GM13976 (cell line): ENCODE results near the gene CCDC6.

Experiments
- DNase-seq: peaks from one replicate; pipeline ENCODE4 v3.0.0; 2012; ENCODE audit warnings: low spot score
- in situ Hi-C: fragments of 300-500 bp; cut with MboI; formaldehyde crosslinking; loops from one replicate; pipeline ENCODE4 v1.12.0; 2022; ENCODE audit warnings: low sequenced_read_pairs, mixed read lengths, inconsistent platforms; ENCODE audit not compliant: unreplicated experiment
- TF ChIP-seq, protein P1 (sequence below): IDR thresholded peaks from 2 replicates; pipeline ENCODE4 v1.5.1; 2012; ENCODE audit warnings: borderline replicate concordance, mild to moderate bottlenecking; ENCODE audit not compliant: insufficient read depth; ENCODE audit errors: extremely low read depth, missing control alignments, control extremely low read depth

Gene CCDC6

DNA sequence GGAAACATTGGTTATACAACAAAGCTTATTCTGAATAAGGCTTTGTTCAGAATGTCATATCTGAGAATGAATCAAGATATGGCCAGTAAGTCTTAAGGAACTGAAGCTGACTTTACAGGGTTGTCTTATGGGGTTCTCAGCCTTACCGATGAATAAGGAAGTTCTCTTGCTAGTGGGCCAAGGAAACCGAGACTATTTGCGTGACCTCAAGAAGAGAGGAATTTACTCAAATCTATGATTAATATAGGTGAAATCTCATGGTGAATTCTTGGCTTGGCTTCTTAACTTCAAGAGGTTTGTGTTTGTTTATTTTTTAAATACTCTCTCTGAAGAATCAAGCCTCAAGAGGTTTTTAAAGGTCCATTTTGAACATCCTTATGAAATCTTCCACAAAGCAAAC is 148.4 kb downstream of the CCDC6 start:
- in situ Hi-C loops: no loop called here

DNA sequence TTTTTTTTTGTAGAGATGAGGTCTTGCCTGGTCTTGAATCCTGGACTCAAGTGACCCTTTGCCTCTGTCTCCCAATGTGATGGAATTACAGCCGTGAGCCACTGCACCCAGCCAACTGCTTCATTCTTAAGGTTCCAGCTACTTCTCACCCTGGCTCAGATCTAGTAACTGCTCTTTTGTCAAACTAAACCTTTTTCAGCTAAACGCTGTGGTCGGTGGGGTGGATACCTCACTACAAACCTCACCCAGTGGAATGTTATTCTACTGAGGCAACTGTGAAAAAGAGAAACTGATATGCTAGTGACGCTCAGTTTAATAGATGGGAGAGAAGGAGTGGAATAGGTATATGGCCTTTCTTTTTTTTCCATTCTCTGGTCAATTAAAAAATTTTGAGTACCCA is 151.4 kb downstream of the CCDC6 start:
- TF ChIP-seq, protein P1, sequence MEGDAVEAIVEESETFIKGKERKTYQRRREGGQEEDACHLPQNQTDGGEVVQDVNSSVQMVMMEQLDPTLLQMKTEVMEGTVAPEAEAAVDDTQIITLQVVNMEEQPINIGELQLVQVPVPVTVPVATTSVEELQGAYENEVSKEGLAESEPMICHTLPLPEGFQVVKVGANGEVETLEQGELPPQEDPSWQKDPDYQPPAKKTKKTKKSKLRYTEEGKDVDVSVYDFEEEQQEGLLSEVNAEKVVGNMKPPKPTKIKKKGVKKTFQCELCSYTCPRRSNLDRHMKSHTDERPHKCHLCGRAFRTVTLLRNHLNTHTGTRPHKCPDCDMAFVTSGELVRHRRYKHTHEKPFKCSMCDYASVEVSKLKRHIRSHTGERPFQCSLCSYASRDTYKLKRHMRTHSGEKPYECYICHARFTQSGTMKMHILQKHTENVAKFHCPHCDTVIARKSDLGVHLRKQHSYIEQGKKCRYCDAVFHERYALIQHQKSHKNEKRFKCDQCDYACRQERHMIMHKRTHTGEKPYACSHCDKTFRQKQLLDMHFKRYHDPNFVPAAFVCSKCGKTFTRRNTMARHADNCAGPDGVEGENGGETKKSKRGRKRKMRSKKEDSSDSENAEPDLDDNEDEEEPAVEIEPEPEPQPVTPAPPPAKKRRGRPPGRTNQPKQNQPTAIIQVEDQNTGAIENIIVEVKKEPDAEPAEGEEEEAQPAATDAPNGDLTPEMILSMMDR: no peak
- in situ Hi-C loops: no loop called here
- no peak for DNase-seq

More for the DNA sequence above, 148.4 kb downstream of the CCDC6 start:
- no peak for DNase-seq
- TF ChIP-seq, protein P1: no peak

DNA sequence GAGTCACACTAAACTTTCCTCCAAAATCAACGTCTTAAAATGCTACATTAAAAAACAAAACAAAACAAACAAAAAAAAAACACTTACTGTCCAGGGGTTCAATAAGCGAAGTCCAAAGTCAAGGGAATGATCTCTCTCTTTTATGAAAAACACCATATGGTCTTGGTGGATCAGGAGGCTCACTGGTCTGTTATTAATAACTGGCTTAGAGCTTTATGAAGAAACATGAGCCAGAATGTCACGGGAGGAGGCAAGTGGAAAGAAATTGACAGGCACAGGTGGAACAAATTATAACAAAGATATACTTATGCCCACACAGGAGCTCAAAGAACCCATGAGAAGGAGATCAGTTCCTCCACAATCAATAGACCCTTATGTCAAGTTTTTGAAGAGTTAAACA is 153.1 kb downstream of the CCDC6 start, which contains the start of gene MRLN:
Gene MRLN (minus strand): TSS at position 189 of the 400 bp plus-strand sequence.
- in situ Hi-C loops: no loop called here
- DNase-seq: no peak
- TF ChIP-seq, protein P1: no peak

DNA sequence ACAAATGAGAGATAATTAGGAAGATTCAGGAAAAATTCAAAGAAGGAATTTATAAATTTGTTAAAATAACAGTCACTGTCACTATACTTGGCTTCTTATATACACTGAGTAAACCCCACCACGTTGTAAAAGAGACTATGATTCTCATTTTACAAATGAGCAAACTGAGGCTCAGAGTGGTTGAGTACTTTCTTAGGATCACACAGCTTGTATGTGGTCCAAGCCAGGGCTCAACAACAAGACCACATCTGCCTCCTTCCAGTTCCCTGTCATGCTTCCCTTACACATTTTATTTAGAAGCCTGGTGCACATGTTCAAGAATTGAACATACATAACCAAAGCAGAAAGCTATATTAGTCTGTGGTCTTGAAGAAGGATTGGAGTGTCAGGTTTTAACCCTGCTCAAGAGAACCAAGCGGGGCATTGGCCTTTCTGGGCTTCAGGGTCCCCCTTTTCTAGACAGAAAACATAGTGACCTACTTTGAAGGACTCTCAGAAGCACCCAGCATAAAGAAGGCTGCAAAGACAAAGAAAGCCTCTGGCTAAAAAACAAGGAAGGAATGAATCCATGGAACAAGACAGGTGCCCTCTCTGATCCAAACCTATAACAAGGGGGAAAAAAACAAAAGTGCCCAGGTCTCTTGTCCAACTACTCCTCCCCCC is 153.9 kb downstream of the CCDC6 start:
- in situ Hi-C loops: no loop called here
- TF ChIP-seq, protein P1: no peak
- no peak for DNase-seq

DNA sequence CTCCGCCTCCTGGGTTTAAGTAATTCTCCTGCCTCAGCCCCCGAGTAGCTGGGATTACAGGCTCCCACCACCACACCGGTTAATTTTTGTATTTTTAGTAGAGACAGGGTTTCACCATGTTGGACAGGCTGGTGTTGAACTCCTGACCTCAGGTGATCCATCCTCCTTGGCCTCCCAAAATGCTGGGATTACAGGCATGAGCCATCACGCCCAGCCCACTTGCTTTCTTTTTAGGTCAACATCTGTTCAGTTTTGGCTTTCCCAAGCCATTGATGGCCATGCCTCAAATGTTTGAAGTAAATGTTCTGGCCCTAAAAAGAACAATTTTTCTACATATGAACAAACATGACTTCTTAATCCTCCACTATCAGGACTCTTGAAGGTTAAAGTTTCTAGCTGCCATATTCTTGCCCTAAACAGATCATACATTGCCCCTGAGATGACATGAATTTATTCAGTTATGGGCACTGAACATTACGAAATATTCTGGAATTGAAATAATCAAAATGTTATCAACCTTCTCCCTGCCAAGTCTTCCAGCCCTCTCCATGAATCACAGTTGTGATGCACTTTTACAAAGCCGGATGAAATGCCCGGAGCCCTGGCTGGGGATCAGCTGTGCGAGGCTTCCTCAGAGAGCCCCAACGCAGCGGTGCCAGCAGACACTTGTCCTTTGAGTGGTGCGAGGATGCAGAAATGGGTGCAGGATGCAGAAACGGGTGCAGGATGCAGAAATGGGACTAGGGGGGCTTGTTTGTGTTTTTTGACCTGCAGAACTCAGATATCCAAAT is 156.0 kb downstream of the CCDC6 start:
- in situ Hi-C loops: no loop called here
- DNase-seq: no peak
- TF ChIP-seq, protein P1: no peak

DNA sequence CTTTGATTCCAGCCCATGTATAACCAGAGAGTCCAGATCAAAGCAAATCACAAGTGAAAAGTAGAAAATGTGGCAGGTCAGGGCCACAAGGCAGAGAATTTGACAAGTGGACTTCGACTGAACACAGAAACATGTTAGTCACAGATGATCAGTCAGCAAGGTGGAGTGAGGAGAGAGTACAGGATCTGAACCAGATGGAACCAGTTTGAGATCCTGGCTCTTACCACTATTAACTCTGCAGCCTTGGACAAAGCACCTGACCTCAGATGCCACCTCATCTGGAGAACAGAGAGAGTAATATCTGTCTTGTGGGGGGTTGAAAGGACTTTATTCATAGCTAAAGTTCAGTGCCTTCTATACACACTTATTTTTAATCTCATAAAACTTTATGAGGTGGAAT is 157.5 kb downstream of the CCDC6 start:
- in situ Hi-C loops: no loop called here
- DNase-seq: no peak
- TF ChIP-seq, protein P1: no peak
